Measurements from ENCODE around the gene TNFRSF12A.
"Not testable (repeated sequence)": the region's sequence is repeated elsewhere in the genome, so short reads cannot be mapped to it uniquely, and the experiment has no call there.

TNFRSF12A gene

GRCh38 chr16:3051494-3051893 lies 31.3 kb downstream of the TNFRSF12A start:
- no peak for FAIRE-seq

GRCh38 chr16:3052571-3053329 lies 32.6 kb downstream of the TNFRSF12A start:
- FAIRE-seq: not testable (repeated sequence)

GRCh38 chr16:3053330-3053710 lies 33.2 kb downstream of the TNFRSF12A start:
- not testable (repeated sequence) for FAIRE-seq

- no peak for FAIRE-seq
These were observed 35.0 kb downstream of the TNFRSF12A start for GRCh38 chr16:3054965-3055733.

GRCh38 chr16:3055734-3056115 lies 35.6 kb downstream of the TNFRSF12A start:
- not testable (repeated sequence) for FAIRE-seq

- no peak for FAIRE-seq
These were observed 36.4 kb downstream of the TNFRSF12A start for GRCh38 chr16:3056336-3057180.

- no peak for FAIRE-seq
These were observed 37.3 kb downstream of the TNFRSF12A start for GRCh38 chr16:3057181-3058138.

- no peak for FAIRE-seq
These were observed 38.2 kb downstream of the TNFRSF12A start for GRCh38 chr16:3058139-3059030.

GRCh38 chr16:3059041-3059722 lies 39.0 kb downstream of the TNFRSF12A start:
- FAIRE-seq: no peak

- FAIRE-seq: no peak
These were observed 39.6 kb downstream of the TNFRSF12A start for GRCh38 chr16:3059723-3060242.

GRCh38 chr16:3060339-3061127 lies 40.4 kb downstream of the TNFRSF12A start:
- FAIRE-seq: no peak

- FAIRE-seq: no peak
These were observed 42.4 kb downstream of the TNFRSF12A start for GRCh38 chr16:3062553-3062952.

- no peak for FAIRE-seq
These were observed 43.6 kb downstream of the TNFRSF12A start for GRCh38 chr16:3063625-3064386.

- no peak for FAIRE-seq
These were observed 45.0 kb downstream of the TNFRSF12A start, which contains the start of gene IL32 for GRCh38 chr16:3065069-3065741. Gene IL32, plus strand, starts transcription at chr16:3065640. Its CDS starts 172 bp downstream, at chr16:3065812.

- no peak for FAIRE-seq
These were observed 45.7 kb downstream of the TNFRSF12A start for GRCh38 chr16:3065742-3066439.

GRCh38 chr16:3066440-3066748 lies 46.2 kb downstream of the TNFRSF12A start:
- no peak for FAIRE-seq

- no peak for FAIRE-seq
These were observed 48.3 kb downstream of the TNFRSF12A start for GRCh38 chr16:3068487-3068886.
